Measurements from ENCODE around the gene MRGPRX4.

Gene MRGPRX4

GRCh38 chr11:18144243-18144642 is 28.4 kb upstream of the MRGPRX4 start:
- Histone ChIP-seq H3K4me1 (ENCODE audit: control insufficient read depth in 1 of 2, insufficient read depth in 1 of 2, low read depth in 1 of 2, low read length in 1 of 2) (no peaks in the 10 kb centered on the region), H3K27me3 (peaks cover 89% of the 10 kb centered on the region), H3K27ac (no peak overlapping the region), H3K9me3 (no peaks in the 10 kb centered on the region), H3K4me3 (ENCODE audit: low read depth in 1 of 2, low read length in 1 of 2) (no peak overlapping the region), H3K36me3 (no peaks in the 10 kb centered on the region)
- TF ChIP-seq, protein P1, sequence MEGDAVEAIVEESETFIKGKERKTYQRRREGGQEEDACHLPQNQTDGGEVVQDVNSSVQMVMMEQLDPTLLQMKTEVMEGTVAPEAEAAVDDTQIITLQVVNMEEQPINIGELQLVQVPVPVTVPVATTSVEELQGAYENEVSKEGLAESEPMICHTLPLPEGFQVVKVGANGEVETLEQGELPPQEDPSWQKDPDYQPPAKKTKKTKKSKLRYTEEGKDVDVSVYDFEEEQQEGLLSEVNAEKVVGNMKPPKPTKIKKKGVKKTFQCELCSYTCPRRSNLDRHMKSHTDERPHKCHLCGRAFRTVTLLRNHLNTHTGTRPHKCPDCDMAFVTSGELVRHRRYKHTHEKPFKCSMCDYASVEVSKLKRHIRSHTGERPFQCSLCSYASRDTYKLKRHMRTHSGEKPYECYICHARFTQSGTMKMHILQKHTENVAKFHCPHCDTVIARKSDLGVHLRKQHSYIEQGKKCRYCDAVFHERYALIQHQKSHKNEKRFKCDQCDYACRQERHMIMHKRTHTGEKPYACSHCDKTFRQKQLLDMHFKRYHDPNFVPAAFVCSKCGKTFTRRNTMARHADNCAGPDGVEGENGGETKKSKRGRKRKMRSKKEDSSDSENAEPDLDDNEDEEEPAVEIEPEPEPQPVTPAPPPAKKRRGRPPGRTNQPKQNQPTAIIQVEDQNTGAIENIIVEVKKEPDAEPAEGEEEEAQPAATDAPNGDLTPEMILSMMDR (IDR thresholded peaks at IDR 0.05): no peak

GRCh38 chr11:18145025-18145424 is 27.6 kb upstream of the MRGPRX4 start:
- TF ChIP-seq, protein P1 (IDR thresholded peaks at IDR 0.05): no peak
- Histone ChIP-seq H3K27ac (no peak overlapping the region), H3K9me3 (no peaks in the 10 kb centered on the region), H3K4me3 (ENCODE audit: low read depth in 1 of 2, low read length in 1 of 2) (no peak overlapping the region), H3K4me1 (ENCODE audit: control insufficient read depth in 1 of 2, insufficient read depth in 1 of 2, low read depth in 1 of 2, low read length in 1 of 2) (no peaks in the 10 kb centered on the region), H3K36me3 (no peaks in the 10 kb centered on the region), H3K27me3 (peaks cover 88% of the 10 kb centered on the region)

GRCh38 chr11:18145837-18146236 is 26.8 kb upstream of the MRGPRX4 start:
- Histone ChIP-seq H3K4me1 (ENCODE audit: control insufficient read depth in 1 of 2, insufficient read depth in 1 of 2, low read depth in 1 of 2, low read length in 1 of 2) (no peaks in the 10 kb centered on the region), H3K9me3 (no peaks in the 10 kb centered on the region), H3K27me3 (peaks cover 92% of the 10 kb centered on the region), H3K4me3 (ENCODE audit: low read depth in 1 of 2, low read length in 1 of 2) (no peak overlapping the region), H3K36me3 (no peaks in the 10 kb centered on the region), H3K27ac (no peak overlapping the region)
- TF ChIP-seq, protein P1 (IDR thresholded peaks at IDR 0.05): no peak

GRCh38 chr11:18151581-18151980 is 21.1 kb upstream of the MRGPRX4 start:
- H3K4me1 ChIP-seq (ENCODE audit: control insufficient read depth in 1 of 2, insufficient read depth in 1 of 2, low read depth in 1 of 2, low read length in 1 of 2): no peaks in the 10 kb centered on the region
- TF ChIP-seq, protein P1 (IDR thresholded peaks at IDR 0.05): no peak
- no peak overlapping the region for H3K27ac ChIP-seq
- H3K4me3 ChIP-seq (ENCODE audit: low read depth in 1 of 2, low read length in 1 of 2): no peak overlapping the region
- no peaks in the 10 kb centered on the region for H3K9me3 ChIP-seq
- peaks cover 71% of the 10 kb centered on the region for H3K27me3 ChIP-seq
- no peaks in the 10 kb centered on the region for H3K36me3 ChIP-seq

GRCh38 chr11:18168372-18168771 is 4.3 kb upstream of the MRGPRX4 start:
- TF ChIP-seq, protein P1 (IDR thresholded peaks at IDR 0.05): no peak
- H3K4me1 ChIP-seq (ENCODE audit: control insufficient read depth in 1 of 2, insufficient read depth in 1 of 2, low read depth in 1 of 2, low read length in 1 of 2): no peaks in the 10 kb centered on the region
- peaks cover 27% of the 10 kb centered on the region for H3K27me3 ChIP-seq
- H3K36me3 ChIP-seq: no peaks in the 10 kb centered on the region
- no peak overlapping the region for H3K4me3 ChIP-seq (ENCODE audit: low read depth in 1 of 2, low read length in 1 of 2)
- no peak overlapping the region for H3K27ac ChIP-seq
- no peaks in the 10 kb centered on the region for H3K9me3 ChIP-seq

Measured in neutrophil (primary cell).